ENCODE data around the gene GAB4. TPM values are rescaled to one million over a fixed set of nuclear protein-coding genes. Genes with fewer than 3 reads are reported as not detected.

GAB4 gene
- total and polyA plus RNA-seq, 2 experiments from 2014 or later = not detected

DNA sequence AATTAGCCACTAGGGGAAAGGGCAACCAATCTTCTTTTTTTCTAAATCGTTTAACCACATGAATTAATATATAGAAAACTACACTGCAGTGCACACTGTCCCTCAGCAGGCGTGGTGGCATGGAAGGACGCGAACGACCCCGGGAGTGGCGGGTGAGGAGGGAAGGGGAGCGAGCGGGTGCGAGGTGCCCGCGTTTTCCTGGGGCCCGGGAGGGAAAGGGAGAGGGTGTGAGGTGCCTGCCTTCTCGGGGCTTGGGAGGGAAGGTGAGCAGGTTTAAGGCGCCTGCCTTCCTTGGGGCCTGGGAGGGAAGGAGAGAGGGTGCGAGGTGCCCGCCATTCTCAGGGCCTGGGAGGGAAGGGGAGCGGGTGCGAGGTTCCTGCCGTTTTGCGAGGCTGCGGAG lies 765 bp downstream of the GAB4 start:
- Histone ChIP-seq H3K9me3 (ENCODE audit: low read depth) (no peaks in the 10 kb centered on the region), H3K4me1 (ENCODE audit: insufficient read depth) (no peaks in the 10 kb centered on the region), H2AFZ (no peak overlapping the region), H3K4me2 (no peak overlapping the region), H3K27me3 (no peaks in the 10 kb centered on the region), H3K27ac (no peak overlapping the region), H4K20me1 (ENCODE audit: insufficient read depth, poor library complexity, severe bottlenecking) (no peaks in the 10 kb centered on the region), H3K79me2 (no peaks in the 10 kb centered on the region), H3K36me3 (replicated peaks; ENCODE audit: insufficient read depth, low read depth) (no peaks in the 10 kb centered on the region), H3K4me3 (no peak overlapping the region), H3K9me2 (replicated peaks; ENCODE audit: insufficient read depth) (no peaks in the 10 kb centered on the region)
- TF ChIP-seq CTCF (IDR thresholded peaks at IDR 0.05; ENCODE audit: poor library complexity) = no peak
- no peak for TF ChIP-seq EZH2 (IDR thresholded peaks at IDR 0.05; ENCODE audit: borderline replicate concordance)
- TF ChIP-seq EZH2phosphoT487 (IDR thresholded peaks at IDR 0.05; ENCODE audit: low read depth, severe bottlenecking, unreplicated experiment) = no peak
- no peak for DNase-seq (ENCODE audit: low spot score)
- WGBS (ENCODE audit: low lambda C conversion rate, missing lambda C conversion rate) = 29% methylated on average over 20 of the region's 22 CpGs

DNA sequence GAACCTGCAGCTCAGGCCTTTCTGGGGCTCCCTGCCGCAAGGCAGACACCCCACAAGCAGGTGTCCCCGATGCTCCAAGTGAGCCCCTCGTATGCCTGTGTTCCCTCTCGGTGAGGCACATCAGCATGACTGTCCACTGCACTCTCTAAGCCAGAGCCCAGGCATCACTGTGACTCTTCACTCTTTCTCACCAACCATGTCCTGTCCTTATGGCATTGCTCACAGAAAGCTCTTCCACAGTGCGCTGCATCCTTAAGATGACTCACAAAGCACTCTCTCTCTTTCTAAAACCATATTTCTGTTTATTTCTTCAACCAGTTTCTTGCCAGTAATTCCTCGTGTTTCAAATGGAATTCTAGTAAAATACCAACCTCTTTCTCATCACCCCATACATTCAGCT lies 18.1 kb downstream of the GAB4 start:
- Histone ChIP-seq H3K27ac (no peak overlapping the region), H3K4me1 (ENCODE audit: insufficient read depth) (no peaks in the 10 kb centered on the region), H3K27me3 (no peaks in the 10 kb centered on the region), H3K4me3 (no peak overlapping the region), H3K36me3 (replicated peaks; ENCODE audit: insufficient read depth, low read depth) (no peaks in the 10 kb centered on the region), H3K9me3 (ENCODE audit: low read depth) (no peaks in the 10 kb centered on the region), H2AFZ (no peak overlapping the region), H3K4me2 (no peak overlapping the region), H3K79me2 (no peaks in the 10 kb centered on the region), H3K9me2 (replicated peaks; ENCODE audit: insufficient read depth) (no peaks in the 10 kb centered on the region), H4K20me1 (ENCODE audit: insufficient read depth, poor library complexity, severe bottlenecking) (no peaks in the 10 kb centered on the region)
- 75% methylated on average over 6 of the region's 6 CpGs for WGBS (ENCODE audit: low lambda C conversion rate, missing lambda C conversion rate)
- TF ChIP-seq EZH2phosphoT487 (IDR thresholded peaks at IDR 0.05; ENCODE audit: low read depth, severe bottlenecking, unreplicated experiment) = no peak
- TF ChIP-seq CTCF (IDR thresholded peaks at IDR 0.05; ENCODE audit: poor library complexity) = no peak
- no peak for TF ChIP-seq EZH2 (IDR thresholded peaks at IDR 0.05; ENCODE audit: borderline replicate concordance)
- no peak for DNase-seq (ENCODE audit: low spot score)

DNA sequence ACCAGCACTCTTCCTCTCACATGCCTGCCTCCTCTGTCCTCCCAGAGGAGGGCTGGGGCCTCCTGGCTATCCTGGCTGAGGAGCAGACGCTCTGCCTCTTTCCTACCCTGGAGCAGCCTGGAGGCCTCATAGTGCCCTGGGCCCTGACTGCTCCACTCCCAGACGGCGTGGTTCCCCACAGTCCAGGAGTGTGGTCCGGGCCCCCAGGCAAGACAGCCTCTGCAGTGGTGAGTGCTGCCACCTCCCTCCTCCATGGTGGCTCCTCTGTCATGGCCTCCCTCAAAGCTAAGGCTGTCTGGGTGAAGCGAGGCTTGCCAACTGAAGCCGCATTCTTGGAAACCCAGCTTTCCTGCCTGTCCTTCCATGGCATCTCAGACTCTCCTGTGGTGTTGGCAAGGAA lies 19.8 kb downstream of the GAB4 start:
- no peaks in the 10 kb centered on the region for H3K27me3 ChIP-seq
- H3K9me2 ChIP-seq (replicated peaks; ENCODE audit: insufficient read depth) = no peaks in the 10 kb centered on the region
- no peak for TF ChIP-seq EZH2 (IDR thresholded peaks at IDR 0.05; ENCODE audit: borderline replicate concordance)
- no peak for TF ChIP-seq CTCF (IDR thresholded peaks at IDR 0.05; ENCODE audit: poor library complexity)
- TF ChIP-seq EZH2phosphoT487 (IDR thresholded peaks at IDR 0.05; ENCODE audit: low read depth, severe bottlenecking, unreplicated experiment) = no peak
- no peaks in the 10 kb centered on the region for H3K79me2 ChIP-seq
- H3K36me3 ChIP-seq (replicated peaks; ENCODE audit: insufficient read depth, low read depth) = no peaks in the 10 kb centered on the region
- no peaks in the 10 kb centered on the region for H4K20me1 ChIP-seq (ENCODE audit: insufficient read depth, poor library complexity, severe bottlenecking)
- no peak overlapping the region for H3K4me3 ChIP-seq
- H3K4me2 ChIP-seq = no peak overlapping the region
- H3K9me3 ChIP-seq (ENCODE audit: low read depth) = no peaks in the 10 kb centered on the region
- no peak overlapping the region for H3K27ac ChIP-seq
- no peak for DNase-seq (ENCODE audit: low spot score)
- WGBS (ENCODE audit: low lambda C conversion rate, missing lambda C conversion rate) = 74% methylated on average over 6 of the region's 6 CpGs
- H2AFZ ChIP-seq = no peak overlapping the region
- H3K4me1 ChIP-seq (ENCODE audit: insufficient read depth) = no peaks in the 10 kb centered on the region

DNA sequence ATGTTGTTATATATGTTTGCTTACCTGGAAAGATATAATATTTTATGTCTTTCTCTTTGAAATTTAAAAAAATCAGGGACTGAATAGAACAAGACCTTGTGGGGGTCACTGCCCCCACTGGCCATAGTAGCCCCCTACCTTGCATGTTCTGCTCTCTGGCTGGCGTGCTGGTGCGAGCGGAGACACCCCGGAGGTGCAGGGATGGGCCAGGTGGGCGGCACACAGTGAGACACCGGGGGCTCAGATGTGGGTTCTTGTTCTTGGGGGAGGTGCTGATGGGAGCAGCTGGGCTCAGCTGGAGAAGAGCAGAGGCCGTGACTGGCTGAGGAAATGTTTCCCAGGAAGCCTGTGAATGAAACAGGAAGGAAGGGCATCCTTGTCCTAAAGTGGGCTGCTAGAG lies 20.2 kb downstream of the GAB4 start:
- no peak for TF ChIP-seq CTCF (IDR thresholded peaks at IDR 0.05; ENCODE audit: poor library complexity)
- TF ChIP-seq EZH2 (IDR thresholded peaks at IDR 0.05; ENCODE audit: borderline replicate concordance) = no peak
- no peak for TF ChIP-seq EZH2phosphoT487 (IDR thresholded peaks at IDR 0.05; ENCODE audit: low read depth, severe bottlenecking, unreplicated experiment)
- WGBS (ENCODE audit: low lambda C conversion rate, missing lambda C conversion rate) = 79% methylated on average over 7 of the region's 7 CpGs
- H3K4me1 ChIP-seq (ENCODE audit: insufficient read depth) = no peaks in the 10 kb centered on the region

More for the DNA sequence above, 20.2 kb downstream of the GAB4 start:
- no peak for DNase-seq (ENCODE audit: low spot score)
- no peaks in the 10 kb centered on the region for H3K36me3 ChIP-seq (replicated peaks; ENCODE audit: insufficient read depth, low read depth)
- no peaks in the 10 kb centered on the region for H3K9me2 ChIP-seq (replicated peaks; ENCODE audit: insufficient read depth)
- no peak overlapping the region for H3K4me2 ChIP-seq
- no peak overlapping the region for H2AFZ ChIP-seq
- no peak overlapping the region for H3K27ac ChIP-seq
- H3K79me2 ChIP-seq = no peaks in the 10 kb centered on the region
- H3K9me3 ChIP-seq (ENCODE audit: low read depth) = no peaks in the 10 kb centered on the region
- no peaks in the 10 kb centered on the region for H3K27me3 ChIP-seq
- H3K4me3 ChIP-seq = no peak overlapping the region
- no peaks in the 10 kb centered on the region for H4K20me1 ChIP-seq (ENCODE audit: insufficient read depth, poor library complexity, severe bottlenecking)

Data from hepatocyte (in vitro differentiated cells).